IMR-90 (cell line): ENCODE data around the gene AP2B1. TPM values are rescaled to one million over a fixed set of nuclear protein-coding genes. Genes with fewer than 3 reads are reported as not detected.

Experiments
- ATAC-seq: fragments of 200-7000 bp; cut with Tn5 transposase; 2 replicates; pipeline ENCODE4 v1.9.1; 2020; ENCODE audit warnings: low read depth, mild to moderate bottlenecking, moderate library complexity
- BruUV-seq: library from RNA; stranded (reverse); fragments of 400-500 nt; replicated peaks from 2 replicates; lab custom pipeline; 2021; lab: Mats Ljungman, UMichigan
- CTCF ChIA-PET: fragments of 300-600 bp; formaldehyde crosslinking; extraction: SDS; loops from one replicate; lab custom pipeline; 2021; ENCODE audit warnings: antibody characterized with exemption; lab: Yijun Ruan, JAX
- POLR2A ChIA-PET: fragments of 300-600 bp; sonication (Branson Sonifier 250); formaldehyde crosslinking; loops from one replicate; lab custom pipeline; 2022; ENCODE audit warnings: antibody characterized with exemption; ENCODE audit not compliant: unreplicated experiment; lab: Charles Lee
- DNase-seq: peaks from one replicate; pipeline ENCODE4 v3.0.0; 2013
- H2AFZ ChIP-seq: replicated peaks from 2 replicates; pipeline ENCODE3; 2013; ENCODE audit warnings: low read length, mild to moderate bottlenecking; ENCODE audit not compliant: poor library complexity
- H2AK5ac ChIP-seq: 2 replicates; pipeline ENCODE4 v1.6.1; 2013; ENCODE audit warnings: low read depth, low read length, inconsistent platforms
- H2AK9ac ChIP-seq: replicated peaks from 2 replicates; pipeline ENCODE3; 2013; ENCODE audit warnings: mild to moderate bottlenecking, low read depth, low read length, moderate library complexity; ENCODE audit not compliant: poor library complexity
- H2BK120ac ChIP-seq: 2 replicates; pipeline ENCODE4 v1.6.1; 2013; ENCODE audit warnings: low read depth, low read length, inconsistent platforms
- H2BK15ac ChIP-seq: 3 replicates; pipeline ENCODE4 v1.6.1; 2013; ENCODE audit warnings: low read depth, low read length, inconsistent platforms
- H2BK20ac ChIP-seq: 2 replicates; pipeline ENCODE4 v1.6.1; 2013; ENCODE audit warnings: low read depth, mild to moderate bottlenecking, inconsistent platforms, low read length, moderate library complexity
- H2BK5ac ChIP-seq: 2 replicates; pipeline ENCODE4 v1.6.1; 2013; ENCODE audit warnings: mild to moderate bottlenecking, low read depth, low read length, inconsistent platforms; ENCODE audit not compliant: poor library complexity, severe bottlenecking
- H3K14ac ChIP-seq: replicated peaks from 2 replicates; pipeline ENCODE4 v1.6.1; 2013; ENCODE audit warnings: low read depth, low read length, inconsistent platforms
- H3K18ac ChIP-seq: 2 replicates; pipeline ENCODE4 v1.6.1; 2013; ENCODE audit warnings: low read depth, low read length, control low read depth
- H3K23ac ChIP-seq: 2 replicates; pipeline ENCODE4 v1.6.1; 2013; ENCODE audit warnings: low read depth, low read length, inconsistent platforms
- H3K27ac ChIP-seq: 2 replicates; pipeline ENCODE4 v1.5.1; 2013; ENCODE audit warnings: mild to moderate bottlenecking, control low read depth, low read length; ENCODE audit not compliant: insufficient read depth
- H3K27me3 ChIP-seq: 2 replicates; pipeline ENCODE4 v1.6.1; 2013; ENCODE audit warnings: low read length; ENCODE audit not compliant: control insufficient read depth, insufficient read depth
- H3K36me3 ChIP-seq: 2 replicates; pipeline ENCODE4 v1.6.1; 2013; ENCODE audit warnings: low read length, mixed read lengths; ENCODE audit not compliant: control insufficient read depth, insufficient read depth
- H3K4ac ChIP-seq: 2 replicates; pipeline ENCODE4 v1.6.1; 2013; ENCODE audit warnings: low read depth, low read length, inconsistent platforms
- H3K4me1 ChIP-seq: 2 replicates; pipeline ENCODE4 v1.6.1; 2013; ENCODE audit warnings: low read length, mixed read lengths; ENCODE audit not compliant: control insufficient read depth, insufficient read depth
- H3K4me2 ChIP-seq: 2 replicates; pipeline ENCODE4 v1.6.1; 2013; ENCODE audit warnings: low read depth, mild to moderate bottlenecking, control low read depth, low read length, moderate library complexity
- H3K4me3 ChIP-seq: 2 replicates; pipeline ENCODE4 v1.5.1; 2013; ENCODE audit warnings: low read depth, mild to moderate bottlenecking, control low read depth, low read length, moderate library complexity; ENCODE audit not compliant: insufficient read depth
- H3K56ac ChIP-seq: 2 replicates; pipeline ENCODE4 v1.6.1; 2013; ENCODE audit warnings: low read length, inconsistent platforms; ENCODE audit not compliant: insufficient read depth; ENCODE audit errors: extremely low read depth
- H3K79me1 ChIP-seq, 2 experiments: 2 replicates each; pipeline ENCODE4 v1.6.1; 2013; ENCODE audit warnings: low read length in 2 of 2, inconsistent platforms in 1 of 2, low read depth in 1 of 2
- H3K9ac ChIP-seq: 2 replicates; pipeline ENCODE4 v1.6.1; 2013; ENCODE audit warnings: low read depth, low read length, control low read depth
- H3K9me1 ChIP-seq: 2 replicates; pipeline ENCODE4 v1.6.1; 2013; ENCODE audit warnings: low read length, inconsistent platforms; ENCODE audit not compliant: insufficient read depth
- H3K9me3 ChIP-seq: 2 replicates; pipeline ENCODE4 v1.6.1; 2013; ENCODE audit warnings: low read length; ENCODE audit not compliant: control insufficient read depth, insufficient read depth
- H4K20me1 ChIP-seq: 2 replicates; pipeline ENCODE4 v1.6.1; 2013; ENCODE audit warnings: low read length, inconsistent platforms; ENCODE audit not compliant: insufficient read depth
- H4K5ac ChIP-seq: 2 replicates; pipeline ENCODE4 v1.6.1; 2013; ENCODE audit warnings: mild to moderate bottlenecking, low read depth, low read length, control low read depth
- H4K8ac ChIP-seq, 2 experiments: 2 replicates each; pipeline ENCODE4 v1.6.1; 2013; ENCODE audit warnings: low read depth in 2 of 2, low read length in 2 of 2, control low read depth in 1 of 2, inconsistent platforms in 1 of 2
- H4K91ac ChIP-seq: 2 replicates; pipeline ENCODE4 v1.6.1; 2013; ENCODE audit warnings: low read depth, low read length, inconsistent platforms; ENCODE audit not compliant: insufficient read depth
- BHLHE40 ChIP-seq: fragments of 150-350 bp; IDR thresholded peaks from 2 replicates; pipeline ENCODE4 v1.6.1; 2016; ENCODE audit warnings: mild to moderate bottlenecking, low read depth, low read length
- CHD1 ChIP-seq: IDR thresholded peaks from 2 replicates; pipeline ENCODE4 v1.6.1; 2012; ENCODE audit warnings: low read depth, low read length, improper control_type of control experiment
- FOS ChIP-seq: fragments of 150-350 bp; IDR thresholded peaks from 2 replicates; pipeline ENCODE4 v1.6.1; 2016; ENCODE audit warnings: low read depth, low read length
- MAFK ChIP-seq: IDR thresholded peaks from 2 replicates; pipeline ENCODE4 v1.6.1; 2012; ENCODE audit warnings: low read depth, low read length, improper control_type of control experiment
- MAZ ChIP-seq: IDR thresholded peaks from 2 replicates; pipeline ENCODE4 v1.6.1; 2012; ENCODE audit warnings: low read depth, mild to moderate bottlenecking, low read length, improper control_type of control experiment, moderate library complexity, borderline replicate concordance
- MXI1 ChIP-seq: IDR thresholded peaks from 2 replicates; pipeline ENCODE4 v1.6.1; 2012; ENCODE audit warnings: low read depth, mild to moderate bottlenecking, low read length, moderate library complexity, borderline replicate concordance
- POLR2A ChIP-seq: IDR thresholded peaks from 2 replicates; pipeline ENCODE4 v1.6.1; 2012; ENCODE audit warnings: mild to moderate bottlenecking, low read depth, low read length
- RAD21 ChIP-seq: IDR thresholded peaks from 2 replicates; pipeline ENCODE4 v1.6.1; 2012; ENCODE audit warnings: low read length, improper control_type of control experiment
- RCOR1 ChIP-seq: IDR thresholded peaks from 2 replicates; pipeline ENCODE4 v1.6.1; 2012; ENCODE audit warnings: mild to moderate bottlenecking, low read length, improper control_type of control experiment; ENCODE audit not compliant: insufficient replicate concordance
- SMC3 ChIP-seq: fragments of 150-350 bp; IDR thresholded peaks from 2 replicates; pipeline ENCODE4 v1.6.1; 2016; ENCODE audit warnings: low read depth, mild to moderate bottlenecking, antibody characterized with exemption, low read length, moderate library complexity
- WGBS, 2 experiments: methylation state at CpG; one replicate each; pipeline versions ENCODE4 v1.1.5 to v1.1.7; 2013; ENCODE audit warnings: missing lambda C conversion rate in 2 of 2; ENCODE audit not compliant: insufficient read length in 1 of 2; ENCODE audit errors: extremely low coverage in 2 of 2; 5-methylcytosine and 5-hydroxymethylcytosine counted together
- dilution Hi-C: fragments of 300-500 bp; cut with HindIII; formaldehyde crosslinking; loops from one replicate; pipeline ENCODE4 v1.14.3; 2018; ENCODE audit warnings: low sequenced_read_pairs; ENCODE audit not compliant: unreplicated experiment
- in situ Hi-C: fragments of 300-500 bp; cut with MboI; formaldehyde crosslinking; loops from 3 replicates; pipeline ENCODE4 v1.14.3; 2019; ENCODE audit warnings: low sequenced_read_pairs, inconsistent platforms, mixed read lengths
- intact Hi-C: fragments of 100-400 bp; cut with micrococcal nuclease; formaldehyde crosslinking; loops from 2 replicates; pipeline ENCODE4 v1.10.0; 2022
- polyA plus RNA-seq, 3 experiments: library from polyadenylated mRNA; depleted of rRNA; stranded (reverse); fragments of >200 nt; gene quantifications; 2 replicates each; pipeline ENCODE4 v1.2.3, GENCODE V29; 2012; ENCODE audit warnings: low replicate concordance in 1 of 3
- total RNA-seq: library from RNA; depleted of rRNA; stranded (reverse); fragments of >200 nt; gene quantifications from 2 replicates; pipeline ENCODE4 v1.2.3, GENCODE V29; 2012
- TF ChIP-seq, protein P1 (sequence below): fragments of 150-350 bp; IDR thresholded peaks from 2 replicates; pipeline ENCODE4 v1.6.1; 2016; ENCODE audit warnings: low read depth, mild to moderate bottlenecking, low read length, moderate library complexity, borderline replicate concordance
- TF ChIP-seq, protein P2 (sequence below): conservative IDR thresholded peaks from 2 replicates; pipeline ENCODE4 v1.5.1; 2012; ENCODE audit warnings: mild to moderate bottlenecking, low read depth, low read length, improper control_type of control experiment

The AP2B1 gene
- total and polyA plus RNA-seq, 2 of the 4 experiments (the other 2 are of a cell fraction), result 102 to 125 TPM

DNA sequence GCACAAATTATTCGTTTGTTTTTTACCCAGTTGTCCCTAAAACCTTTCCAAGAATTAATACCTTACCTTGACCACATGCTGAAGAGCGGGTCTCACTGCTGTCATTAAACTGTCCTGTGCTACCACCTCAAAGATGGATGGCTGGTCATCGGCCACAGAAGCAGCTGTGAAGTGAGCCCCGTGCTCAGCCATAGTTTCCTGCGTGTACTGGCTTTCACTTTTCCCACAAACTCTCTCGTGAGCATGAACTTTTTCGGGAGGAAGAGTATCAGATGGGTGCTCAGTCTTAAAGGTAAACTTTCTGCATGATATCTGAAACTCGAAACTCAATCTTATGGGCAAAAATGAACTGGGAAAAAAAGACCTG, 9.3 kb upstream of the AP2B1 start:
- no peaks in the 10 kb centered on the region for H3K27me3 ChIP-seq
- peak overlapping the region; percentile 98 for H3K4ac ChIP-seq
- peak; percentile 33 for ATAC-seq
- H3K56ac ChIP-seq, result peak overlapping the region; percentile 77
- TF ChIP-seq CHD1 (no peak), MXI1 (no peak), FOS (no peak), RAD21 (no peak), RCOR1 (no peak), SMC3 (no peak), POLR2A (no peak), BHLHE40 (no peak), MAZ (no peak), MAFK (no peak)
- TF ChIP-seq, protein P1, sequence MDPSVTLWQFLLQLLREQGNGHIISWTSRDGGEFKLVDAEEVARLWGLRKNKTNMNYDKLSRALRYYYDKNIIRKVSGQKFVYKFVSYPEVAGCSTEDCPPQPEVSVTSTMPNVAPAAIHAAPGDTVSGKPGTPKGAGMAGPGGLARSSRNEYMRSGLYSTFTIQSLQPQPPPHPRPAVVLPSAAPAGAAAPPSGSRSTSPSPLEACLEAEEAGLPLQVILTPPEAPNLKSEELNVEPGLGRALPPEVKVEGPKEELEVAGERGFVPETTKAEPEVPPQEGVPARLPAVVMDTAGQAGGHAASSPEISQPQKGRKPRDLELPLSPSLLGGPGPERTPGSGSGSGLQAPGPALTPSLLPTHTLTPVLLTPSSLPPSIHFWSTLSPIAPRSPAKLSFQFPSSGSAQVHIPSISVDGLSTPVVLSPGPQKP, result no peak
- TF ChIP-seq, protein P2, sequence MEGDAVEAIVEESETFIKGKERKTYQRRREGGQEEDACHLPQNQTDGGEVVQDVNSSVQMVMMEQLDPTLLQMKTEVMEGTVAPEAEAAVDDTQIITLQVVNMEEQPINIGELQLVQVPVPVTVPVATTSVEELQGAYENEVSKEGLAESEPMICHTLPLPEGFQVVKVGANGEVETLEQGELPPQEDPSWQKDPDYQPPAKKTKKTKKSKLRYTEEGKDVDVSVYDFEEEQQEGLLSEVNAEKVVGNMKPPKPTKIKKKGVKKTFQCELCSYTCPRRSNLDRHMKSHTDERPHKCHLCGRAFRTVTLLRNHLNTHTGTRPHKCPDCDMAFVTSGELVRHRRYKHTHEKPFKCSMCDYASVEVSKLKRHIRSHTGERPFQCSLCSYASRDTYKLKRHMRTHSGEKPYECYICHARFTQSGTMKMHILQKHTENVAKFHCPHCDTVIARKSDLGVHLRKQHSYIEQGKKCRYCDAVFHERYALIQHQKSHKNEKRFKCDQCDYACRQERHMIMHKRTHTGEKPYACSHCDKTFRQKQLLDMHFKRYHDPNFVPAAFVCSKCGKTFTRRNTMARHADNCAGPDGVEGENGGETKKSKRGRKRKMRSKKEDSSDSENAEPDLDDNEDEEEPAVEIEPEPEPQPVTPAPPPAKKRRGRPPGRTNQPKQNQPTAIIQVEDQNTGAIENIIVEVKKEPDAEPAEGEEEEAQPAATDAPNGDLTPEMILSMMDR, result no peak
- H3K4me2 ChIP-seq, result peak overlapping the region; percentile 93
- H4K20me1 ChIP-seq, result no peaks in the 10 kb centered on the region
- H3K9ac ChIP-seq, result peak overlapping the region; percentile 87
- H4K91ac ChIP-seq, result peak overlapping the region; percentile 91
- H2BK120ac ChIP-seq, result peak overlapping the region; percentile 50
- H2AFZ ChIP-seq, result peak overlapping the region; percentile 98
- peak overlapping the region; percentile 79 for H3K4me3 ChIP-seq
- H3K23ac ChIP-seq, result peak overlapping the region; percentile 97
- peaks cover 8% of the 10 kb centered on the region; the same call in 1 of the 2 replicates for H3K9me1 ChIP-seq
- peak overlapping the region; percentile 94 to 99 for H4K8ac ChIP-seq
- peaks cover 2% of the 10 kb centered on the region for H3K4me1 ChIP-seq
- H2BK15ac ChIP-seq, result no peak overlapping the region
- in situ Hi-C loops (loop anchor here (25.0 kb wide), 1 partner anchor 591 kb away; the partner anchor contains the start of gene LIG3), dilution Hi-C loops (no loop called here), intact Hi-C loops (loop anchor here (1.0 kb wide), 1 partner anchor 10 kb away; no protein-coding TSS in a partner anchor)
- peak overlapping the region; percentile 46; the same call in 1 of the 2 replicates for H3K18ac ChIP-seq
- H4K5ac ChIP-seq, result peak overlapping the region; percentile 96
- peak; percentile 18 for DNase-seq
- peaks cover 23 to 28% of the 10 kb centered on the region in 2 experiments; a peak in 3 of 4 replicates for H3K79me1 ChIP-seq
- peaks cover 4% of the 10 kb centered on the region for H3K36me3 ChIP-seq
- BruUV-seq, result TSS peak; percentile 82
- WGBS, 2 experiments, result 0% methylated on average over 1 of the region's 8 CpGs; no CpG with 5 or more reads in 1 of the 2 experiments
- peak overlapping the region; percentile 96 for H3K14ac ChIP-seq
- ChIA-PET CTCF (no interaction called here), POLR2A (interaction anchor here (0.9 to 1.3 kb wide), 3 partner anchors 9 to 135 kb away, joined by 3 to 6 read pairs (median 5); partner anchors contain the start of gene AP2B1)
- peak overlapping the region; percentile 99 for H2AK9ac ChIP-seq
- peak overlapping the region; percentile 16; the same call in 1 of the 2 replicates for H2BK20ac ChIP-seq
- peak overlapping the region; percentile 97 for H2AK5ac ChIP-seq
- no peaks in the 10 kb centered on the region for H3K9me3 ChIP-seq
- H3K27ac ChIP-seq, result peak overlapping the region; percentile 83
- peak overlapping the region; percentile 64 for H2BK5ac ChIP-seq
